ENCODE results near the gene ELOA. TPM values are rescaled to one million over a fixed set of nuclear protein-coding genes. Genes with fewer than 3 reads are reported as not detected.

ELOA gene
- total and polyA plus RNA-seq, 2 experiments from 2014 or later = 49.1 to 57.7 TPM

- no peak for TF ChIP-seq REST (IDR thresholded peaks at IDR 0.05; ENCODE audit: unreplicated experiment)
- no peak for TF ChIP-seq EZH2 (IDR thresholded peaks at IDR 0.05; ENCODE audit: low read depth, unreplicated experiment)
- TF ChIP-seq ZNF331 (CRISPR knock-in tag; IDR thresholded peaks at IDR 0.05; ENCODE audit: low read depth) = no peak
- TF ChIP-seq CTCF (conservative IDR thresholded peaks at IDR 0.05; ENCODE audit: low read depth in 2 of 2) = peak in 1 of 2 experiments; percentile 10; a peak in 1 of 4 replicates
- TF ChIP-seq CREB1 (CRISPR knock-in tag; IDR thresholded peaks at IDR 0.05; ENCODE audit: low read depth) = peak; percentile 46; the same call in 1 of the 2 replicates
- TF ChIP-seq JUNB (IDR thresholded peaks at IDR 0.05; ENCODE audit: unreplicated experiment) = no peak
- peak; percentile 70 for TF ChIP-seq POLR2AphosphoS5 (IDR thresholded peaks at IDR 0.05; ENCODE audit: low read depth)
These were observed 47.6 kb downstream of the ELOA start, which contains the start of gene LYPLA2 (continued) for GRCh38 chr1:23790696-23791515.

- peaks cover 8% of the 10 kb centered on the region; the same call in 1 of the 2 replicates for H3K36me3 ChIP-seq (ENCODE audit: insufficient read depth)
- TF ChIP-seq ZNF462 (CRISPR knock-in tag; IDR thresholded peaks at IDR 0.05) (no peak), EZH2 (IDR thresholded peaks at IDR 0.05; ENCODE audit: low read depth, unreplicated experiment) (no peak), POLR2AphosphoS5 (IDR thresholded peaks at IDR 0.05; ENCODE audit: low read depth) (no peak; the same call in 1 of the 2 replicates)
These were observed 48.3 kb downstream of the ELOA start for GRCh38 chr1:23791516-23792047.

More at GRCh38 chr1:23791516-23792047, 48.3 kb downstream of the ELOA start:
- Histone ChIP-seq H3K4me2 (peak overlapping the region; percentile 81), H3K4me3 (peak overlapping the region; percentile 98), H3K4me1 (ENCODE audit: insufficient read depth) (peaks cover 7% of the 10 kb centered on the region; the same call in 1 of the 2 replicates), H4K20me1 (replicated peaks; ENCODE audit: insufficient read depth) (no peaks in the 10 kb centered on the region; the same call in 1 of the 2 replicates), H2AFZ (0 out of 2 replicates have a peak overlapping the region, but pooled peaks have one; percentile 47), H3K27ac (ENCODE audit: low read depth) (peak overlapping the region; percentile 80), H3F3A (replicated peaks; ENCODE audit: low read depth) (0 out of 2 replicates have a peak, but pooled peaks cover 16% of the 10 kb centered on the region), H3K9me2 (ENCODE audit: insufficient read depth) (no peaks in the 10 kb centered on the region), H3K27me3 (ENCODE audit: insufficient read depth) (no peaks in the 10 kb centered on the region), H3K79me2 (replicated peaks; ENCODE audit: insufficient read depth) (peaks cover 14% of the 10 kb centered on the region)
- Mint-ChIP-seq H3K36me3 (ENCODE audit: low read depth) (peaks cover 35% of the 10 kb centered on the region), H3K4me3 (peak overlapping the region; percentile 98), H3K27ac (peak overlapping the region; percentile 90), H3K9me3 (no peaks in the 10 kb centered on the region), H3K27me3 (ENCODE audit: insufficient read depth, low read depth, poor library complexity) (peaks cover 11% of the 10 kb centered on the region), H3K4me1 (peaks cover 15% of the 10 kb centered on the region)
- DNase-seq (ENCODE audit: low spot score) (peak; percentile 79), ATAC-seq (peak; percentile 59)
